ENCODE data around the gene VWDE. TPM values are rescaled to one million over a fixed set of nuclear protein-coding genes. Genes with fewer than 3 reads are reported as not detected.

VWDE gene
- total and polyA plus RNA-seq, 2 of the 13 experiments (the other 11 are each of a cell fraction or from before 2014, with no cell fraction given), result 0.12 to 0.27 TPM

DNA sequence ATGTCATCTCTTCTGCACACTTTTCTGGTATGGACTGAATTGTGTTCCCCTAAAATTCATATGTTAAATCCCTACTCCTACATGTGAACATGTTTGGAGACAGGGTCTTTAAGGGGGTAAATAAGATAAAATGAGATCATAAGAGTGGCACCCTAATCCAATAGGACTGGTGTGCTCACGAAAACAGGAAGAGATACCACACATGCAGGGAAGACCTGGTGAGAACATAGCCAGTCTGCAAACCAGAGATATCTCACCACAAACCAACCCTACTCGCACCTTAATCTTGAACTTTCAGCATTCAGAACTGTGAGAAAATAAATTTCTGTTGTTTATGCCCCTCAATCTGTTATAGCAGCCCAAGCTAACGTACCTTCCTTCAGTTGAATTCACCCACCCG, 51.8 kb downstream of the VWDE start:
- intact Hi-C loops (cut with micrococcal nuclease; ENCODE audit: unreplicated experiment), result no loop called here
- FAIRE-seq (no peak), DNase-seq (ENCODE audit: low spot score) (no peak), ATAC-seq (no peak)
- H3K4me2 ChIP-seq (ENCODE audit: low read depth, low read length), result no peak overlapping the region
- no peaks in the 10 kb centered on the region for H3K9me3 ChIP-seq (ENCODE audit: low read length)
- WGBS (ENCODE audit: low lambda C conversion rate), result 7% methylated on average over 4 of the region's 4 CpGs
- no peak overlapping the region for H3K27ac ChIP-seq (ENCODE audit: extremely low read length, insufficient read depth, low read length)
- H3K27me3 ChIP-seq (ENCODE audit: control insufficient read depth in 1 of 2, insufficient read depth in 2 of 2, low read length in 2 of 2), result no peaks in the 10 kb centered on the region
- no peaks in the 10 kb centered on the region for H3K36me3 ChIP-seq (replicated peaks in 1 of 2; ENCODE audit: control insufficient read depth in 1 of 2, insufficient read depth in 2 of 2, low read length in 2 of 2)
- H3K79me2 ChIP-seq (ENCODE audit: insufficient read depth, low read length), result no peaks in the 10 kb centered on the region
- POLR2A ChIA-PET, result no interaction called here
- no peaks in the 10 kb centered on the region for H4K20me1 ChIP-seq (ENCODE audit: insufficient read depth, low read length)
- H3K9ac ChIP-seq (ENCODE audit: insufficient read depth, low read depth, low read length), result no peak overlapping the region
- no peaks in the 10 kb centered on the region for H3K4me1 ChIP-seq (ENCODE audit: insufficient read depth, low read length)
- in situ Hi-C loops (cut with HindIII; ENCODE audit: extremely low pct_ligation_motif_present, low pct_unique_long_range_greater_than_20kb), result no loop called here
- H2AFZ ChIP-seq (ENCODE audit: low read length), result no peak overlapping the region
- H3K4me3 ChIP-seq (replicated peaks in 1 of 3; ENCODE audit: insufficient read depth in 1 of 3, low read depth in 2 of 3, low read length in 3 of 3), result no peak overlapping the region
- no TSS peak for BruUV-seq (replicated peaks)
- TF ChIP-seq EZH2 (conservative IDR thresholded peaks at IDR 0.05; ENCODE audit: low read depth, low read length) (no peak), ZC3H4 (CRISPR knock-in tag; IDR thresholded peaks at IDR 0.05; ENCODE audit: borderline replicate concordance) (no peak), ZNF883 (CRISPR knock-in tag; IDR thresholded peaks at IDR 0.05; ENCODE audit: not compliant biosample characterization) (no peak)
- CTCF ChIA-PET (ENCODE audit: low intra/inter-chr PET ratio, low total read pairs), result no interaction called here

DNA sequence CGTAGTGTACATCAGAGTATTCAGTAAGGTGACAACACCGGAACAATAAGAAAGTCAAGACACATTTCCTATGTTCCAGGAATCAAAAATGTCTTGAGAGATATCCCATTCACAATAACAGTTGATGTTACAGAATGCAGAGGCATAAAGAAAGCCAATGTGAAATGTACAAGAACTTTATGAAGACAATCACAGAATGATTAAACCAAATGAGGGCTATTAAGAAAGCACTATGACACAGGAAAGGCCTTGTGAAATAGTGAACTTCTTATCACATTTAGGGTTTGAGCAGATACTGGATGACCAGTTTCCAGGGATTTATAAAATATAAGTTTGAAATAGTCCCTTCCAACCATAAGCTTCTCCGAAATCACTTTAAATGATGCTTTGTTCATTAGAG, 52.7 kb downstream of the VWDE start:
- H3K4me3 ChIP-seq (replicated peaks in 1 of 3; ENCODE audit: insufficient read depth in 1 of 3, low read depth in 2 of 3, low read length in 3 of 3), result no peak overlapping the region
- H3K36me3 ChIP-seq (replicated peaks in 1 of 2; ENCODE audit: control insufficient read depth in 1 of 2, insufficient read depth in 2 of 2, low read length in 2 of 2), result no peaks in the 10 kb centered on the region
- no peak overlapping the region for H3K4me2 ChIP-seq (ENCODE audit: low read depth, low read length)
- no peaks in the 10 kb centered on the region for H4K20me1 ChIP-seq (ENCODE audit: insufficient read depth, low read length)
- no peak overlapping the region for H3K9ac ChIP-seq (ENCODE audit: insufficient read depth, low read depth, low read length)
- DNase-seq (ENCODE audit: low spot score), result no peak
- CTCF ChIA-PET (ENCODE audit: low intra/inter-chr PET ratio, low total read pairs), result no interaction called here
- WGBS (ENCODE audit: low lambda C conversion rate), result 40% methylated on average over 3 of the region's 3 CpGs
- in situ Hi-C loops (cut with HindIII; ENCODE audit: extremely low pct_ligation_motif_present, low pct_unique_long_range_greater_than_20kb) (no loop called here), intact Hi-C loops (cut with micrococcal nuclease; ENCODE audit: unreplicated experiment) (no loop called here)
- FAIRE-seq, result no peak
- no peaks in the 10 kb centered on the region for H3K79me2 ChIP-seq (ENCODE audit: insufficient read depth, low read length)
- no peak overlapping the region for H2AFZ ChIP-seq (ENCODE audit: low read length)
- H3K27ac ChIP-seq (ENCODE audit: extremely low read length, insufficient read depth, low read length), result no peak overlapping the region
- TF ChIP-seq HOXD1 (CRISPR knock-in tag; IDR thresholded peaks at IDR 0.05) (no peak), ZNF746 (CRISPR knock-in tag; IDR thresholded peaks at IDR 0.05) (no peak), ZKSCAN8 (CRISPR knock-in tag; IDR thresholded peaks at IDR 0.05; ENCODE audit: borderline replicate concordance) (no peak), ZNF547 (CRISPR knock-in tag; IDR thresholded peaks at IDR 0.05) (no peak), MAZ (IDR thresholded peaks at IDR 0.05; ENCODE audit: borderline replicate concordance, low read depth, low read length) (no peak), MAZ (CRISPR knock-in tag; IDR thresholded peaks at IDR 0.05; ENCODE audit: low read depth) (no peak), ZNF660 (CRISPR knock-in tag; IDR thresholded peaks at IDR 0.05; ENCODE audit: borderline replicate concordance, low read depth) (no peak), ZNF17 (CRISPR knock-in tag; IDR thresholded peaks at IDR 0.05) (no peak)
- TF ChIP-seq, protein P1, sequence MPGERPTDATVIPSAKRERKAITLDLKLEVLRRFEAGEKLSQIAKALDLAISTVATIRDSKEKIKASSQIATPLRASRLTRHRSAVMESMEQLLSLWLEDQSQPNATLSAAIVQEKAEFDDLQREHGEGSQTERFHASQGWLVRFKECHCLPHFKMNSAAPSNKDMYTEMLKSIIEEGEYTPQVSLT (CRISPR knock-in tag; IDR thresholded peaks at IDR 0.05; ENCODE audit: borderline replicate concordance, low read depth), result no peak
- TF ChIP-seq, protein P2, sequence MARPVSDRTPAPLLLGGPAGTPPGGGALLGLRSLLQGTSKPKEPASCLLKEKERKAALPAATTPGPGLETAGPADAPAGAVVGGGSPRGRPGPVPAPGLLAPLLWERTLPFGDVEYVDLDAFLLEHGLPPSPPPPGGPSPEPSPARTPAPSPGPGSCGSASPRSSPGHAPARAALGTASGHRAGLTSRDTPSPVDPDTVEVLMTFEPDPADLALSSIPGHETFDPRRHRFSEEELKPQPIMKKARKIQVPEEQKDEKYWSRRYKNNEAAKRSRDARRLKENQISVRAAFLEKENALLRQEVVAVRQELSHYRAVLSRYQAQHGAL (CRISPR knock-in tag; IDR thresholded peaks at IDR 0.05; ENCODE audit: not compliant biosample characterization), result no peak
- no peaks in the 10 kb centered on the region for H3K9me3 ChIP-seq (ENCODE audit: low read length)
- H3K27me3 ChIP-seq (ENCODE audit: control insufficient read depth in 1 of 2, insufficient read depth in 2 of 2, low read length in 2 of 2), result no peaks in the 10 kb centered on the region
- no peak for ATAC-seq
- H3K4me1 ChIP-seq (ENCODE audit: insufficient read depth, low read length), result no peaks in the 10 kb centered on the region
- no TSS peak for BruUV-seq (replicated peaks)
- POLR2A ChIA-PET, result no interaction called here

Data from HepG2 (cell line).